Measurements from ENCODE around the gene GRWD1.

The GRWD1 gene

DNA sequence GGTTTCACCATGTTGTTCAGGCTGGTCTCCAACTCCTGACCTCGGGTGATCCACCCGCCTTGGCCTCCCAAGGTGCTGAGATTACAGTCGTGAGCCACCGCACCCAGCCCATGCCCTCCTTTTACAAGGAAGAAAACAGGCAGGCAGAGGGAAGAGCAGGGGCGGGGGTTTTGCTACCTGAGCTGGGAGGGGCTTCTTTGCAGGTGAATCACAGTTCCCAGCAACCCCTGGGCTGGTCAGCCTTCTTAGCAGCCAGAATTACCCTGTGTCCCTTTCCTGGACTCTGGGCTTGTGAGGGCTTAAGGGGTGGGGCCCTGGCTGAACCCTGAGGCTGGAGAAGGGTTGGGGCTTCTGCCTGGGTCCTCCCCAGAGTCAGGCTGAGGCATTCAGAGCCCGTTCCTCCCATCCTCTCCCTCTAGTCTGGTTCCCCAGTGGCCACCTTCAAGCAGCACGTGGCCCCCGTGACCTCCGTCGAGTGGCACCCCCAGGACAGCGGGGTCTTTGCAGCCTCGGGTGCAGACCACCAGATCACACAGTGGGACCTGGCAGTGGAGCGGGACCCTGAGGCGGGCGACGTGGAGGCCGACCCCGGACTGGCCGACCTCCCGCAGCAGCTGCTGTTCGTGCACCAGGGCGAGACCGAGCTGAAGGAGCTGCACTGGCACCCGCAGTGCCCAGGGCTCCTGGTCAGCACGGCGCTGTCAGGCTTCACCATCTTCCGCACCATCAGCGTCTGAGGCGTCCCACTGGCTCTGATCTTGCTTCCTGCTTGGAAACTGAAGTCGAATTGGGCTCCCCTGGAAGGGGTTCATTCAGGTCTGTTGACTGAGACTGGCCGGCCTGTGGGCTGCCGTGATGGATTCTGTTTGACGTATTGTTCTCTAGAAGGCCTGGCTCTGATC is 6.8 kb downstream of the GRWD1 start:
- H3K4me2 ChIP-seq (ENCODE audit: low read length) = no peak overlapping the region
- TF ChIP-seq, protein P1, sequence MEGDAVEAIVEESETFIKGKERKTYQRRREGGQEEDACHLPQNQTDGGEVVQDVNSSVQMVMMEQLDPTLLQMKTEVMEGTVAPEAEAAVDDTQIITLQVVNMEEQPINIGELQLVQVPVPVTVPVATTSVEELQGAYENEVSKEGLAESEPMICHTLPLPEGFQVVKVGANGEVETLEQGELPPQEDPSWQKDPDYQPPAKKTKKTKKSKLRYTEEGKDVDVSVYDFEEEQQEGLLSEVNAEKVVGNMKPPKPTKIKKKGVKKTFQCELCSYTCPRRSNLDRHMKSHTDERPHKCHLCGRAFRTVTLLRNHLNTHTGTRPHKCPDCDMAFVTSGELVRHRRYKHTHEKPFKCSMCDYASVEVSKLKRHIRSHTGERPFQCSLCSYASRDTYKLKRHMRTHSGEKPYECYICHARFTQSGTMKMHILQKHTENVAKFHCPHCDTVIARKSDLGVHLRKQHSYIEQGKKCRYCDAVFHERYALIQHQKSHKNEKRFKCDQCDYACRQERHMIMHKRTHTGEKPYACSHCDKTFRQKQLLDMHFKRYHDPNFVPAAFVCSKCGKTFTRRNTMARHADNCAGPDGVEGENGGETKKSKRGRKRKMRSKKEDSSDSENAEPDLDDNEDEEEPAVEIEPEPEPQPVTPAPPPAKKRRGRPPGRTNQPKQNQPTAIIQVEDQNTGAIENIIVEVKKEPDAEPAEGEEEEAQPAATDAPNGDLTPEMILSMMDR (IDR thresholded peaks at IDR 0.05) = no peak
- H3K4me3 ChIP-seq (ENCODE audit: low read depth, low read length) = no peak overlapping the region
- H3K36me3 ChIP-seq (ENCODE audit: control insufficient read depth, insufficient read depth, low read length) = no peaks in the 10 kb centered on the region
- no peaks in the 10 kb centered on the region for H3K4me1 ChIP-seq
- no peaks in the 10 kb centered on the region for H3K27me3 ChIP-seq (ENCODE audit: control insufficient read depth, insufficient read depth, low read length)
- H3K27ac ChIP-seq = no peak overlapping the region
- H3K9me3 ChIP-seq (ENCODE audit: control insufficient read depth, low read length) = no peaks in the 10 kb centered on the region
- H3K79me2 ChIP-seq = no peaks in the 10 kb centered on the region
- no peak overlapping the region for H3K9ac ChIP-seq
- H2AFZ ChIP-seq = no peak overlapping the region

DNA sequence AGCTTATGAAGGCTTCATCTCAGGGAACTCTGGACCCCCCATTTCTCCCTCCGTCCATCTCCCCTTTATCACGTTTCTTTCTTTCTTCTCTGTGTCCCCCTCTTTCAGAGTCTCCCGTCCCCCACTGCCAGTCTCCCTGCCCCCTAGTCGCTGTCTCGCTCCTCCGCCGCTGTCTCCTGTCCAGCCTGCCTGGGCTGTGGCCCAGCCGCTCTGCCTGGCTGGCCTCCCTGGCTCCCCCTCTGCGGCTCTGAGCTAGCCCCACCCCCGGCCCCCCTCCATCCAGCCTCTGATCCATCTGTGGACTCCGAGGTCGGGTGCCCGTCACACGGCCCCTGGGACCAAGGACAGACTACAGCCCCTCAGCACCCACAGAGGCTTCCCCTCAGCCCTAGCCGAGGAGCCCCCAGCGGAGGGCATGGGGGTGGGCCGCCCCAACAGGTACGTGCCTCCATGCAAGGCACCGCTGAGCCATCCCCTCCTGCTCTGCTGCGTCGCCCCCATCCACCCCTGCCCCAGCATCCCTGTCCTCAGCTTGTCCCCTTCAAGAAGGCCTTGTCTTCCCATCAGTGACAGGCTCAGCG is 8.5 kb downstream of the GRWD1 start:
- Histone ChIP-seq H3K4me2 (ENCODE audit: low read length) (no peak overlapping the region), H2AFZ (no peak overlapping the region), H3K36me3 (ENCODE audit: control insufficient read depth, insufficient read depth, low read length) (no peaks in the 10 kb centered on the region), H3K9ac (no peak overlapping the region), H3K79me2 (no peaks in the 10 kb centered on the region), H3K27me3 (ENCODE audit: control insufficient read depth, insufficient read depth, low read length) (no peaks in the 10 kb centered on the region), H3K9me3 (ENCODE audit: control insufficient read depth, low read length) (no peaks in the 10 kb centered on the region), H3K4me1 (no peaks in the 10 kb centered on the region), H3K27ac (no peak overlapping the region), H3K4me3 (ENCODE audit: low read depth, low read length) (no peak overlapping the region)
- TF ChIP-seq, protein P1 (IDR thresholded peaks at IDR 0.05) = no peak

DNA sequence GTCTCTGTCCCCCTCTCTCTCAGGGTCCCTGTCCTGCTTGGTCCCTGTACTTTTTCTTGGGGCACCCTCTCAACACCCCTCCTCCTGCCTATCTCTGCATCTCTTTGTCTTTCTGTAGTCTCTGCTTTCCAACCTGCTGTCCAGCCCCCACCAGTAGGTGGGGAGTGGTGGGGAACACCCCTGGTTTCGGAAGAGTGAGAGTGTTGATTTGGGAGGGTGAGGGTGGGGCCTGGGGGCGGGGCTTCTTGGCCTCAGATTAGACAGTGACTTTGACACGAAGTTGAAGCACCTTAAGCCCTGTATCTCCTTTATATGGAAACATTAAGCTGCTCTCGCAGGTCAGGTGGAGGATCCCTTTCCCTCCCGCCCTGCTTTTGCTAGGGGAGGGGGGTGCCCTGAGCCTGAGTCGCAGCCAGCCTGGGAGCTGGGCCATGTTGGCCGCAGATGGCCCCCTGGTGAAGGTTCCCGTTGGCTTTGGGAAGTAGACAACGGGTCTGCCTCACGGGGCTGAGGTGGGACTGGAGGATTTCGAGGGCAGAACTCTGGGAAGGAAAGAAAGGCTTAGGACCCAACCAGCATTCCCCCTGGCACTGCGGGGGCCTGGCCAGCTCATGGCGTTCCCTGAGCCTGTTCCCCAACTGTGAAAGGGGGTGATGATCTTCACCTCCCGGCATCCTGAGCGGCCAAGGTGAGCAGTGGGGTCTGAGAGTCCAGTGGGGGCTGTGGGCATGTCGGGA is 9.6 kb downstream of the GRWD1 start, which contains the start of gene KCNJ14:
Gene KCNJ14, plus strand, starts transcription at position 404 of the 737 bp plus-strand sequence. CDS start 6,151 bp downstream, outside the sequence.
- no peaks in the 10 kb centered on the region for H3K9me3 ChIP-seq (ENCODE audit: control insufficient read depth, low read length)
- no peak within 1 kb of the TSS for H3K27ac ChIP-seq
- no peak within 1 kb of the TSS for H3K4me3 ChIP-seq (ENCODE audit: low read depth, low read length)
- H3K79me2 ChIP-seq = no peaks in the 10 kb centered on the region
- H3K36me3 ChIP-seq (ENCODE audit: control insufficient read depth, insufficient read depth, low read length) = no peaks in the 10 kb centered on the region
- H3K9ac ChIP-seq = no peak within 1 kb of the TSS
- no peak within 1 kb of the TSS for H2AFZ ChIP-seq
- H3K4me1 ChIP-seq = no peaks in the 10 kb centered on the region
- no peaks in the 10 kb centered on the region for H3K27me3 ChIP-seq (ENCODE audit: control insufficient read depth, insufficient read depth, low read length)
- TF ChIP-seq, protein P1 (IDR thresholded peaks at IDR 0.05) = no peak
- no peak within 1 kb of the TSS for H3K4me2 ChIP-seq (ENCODE audit: low read length)

DNA sequence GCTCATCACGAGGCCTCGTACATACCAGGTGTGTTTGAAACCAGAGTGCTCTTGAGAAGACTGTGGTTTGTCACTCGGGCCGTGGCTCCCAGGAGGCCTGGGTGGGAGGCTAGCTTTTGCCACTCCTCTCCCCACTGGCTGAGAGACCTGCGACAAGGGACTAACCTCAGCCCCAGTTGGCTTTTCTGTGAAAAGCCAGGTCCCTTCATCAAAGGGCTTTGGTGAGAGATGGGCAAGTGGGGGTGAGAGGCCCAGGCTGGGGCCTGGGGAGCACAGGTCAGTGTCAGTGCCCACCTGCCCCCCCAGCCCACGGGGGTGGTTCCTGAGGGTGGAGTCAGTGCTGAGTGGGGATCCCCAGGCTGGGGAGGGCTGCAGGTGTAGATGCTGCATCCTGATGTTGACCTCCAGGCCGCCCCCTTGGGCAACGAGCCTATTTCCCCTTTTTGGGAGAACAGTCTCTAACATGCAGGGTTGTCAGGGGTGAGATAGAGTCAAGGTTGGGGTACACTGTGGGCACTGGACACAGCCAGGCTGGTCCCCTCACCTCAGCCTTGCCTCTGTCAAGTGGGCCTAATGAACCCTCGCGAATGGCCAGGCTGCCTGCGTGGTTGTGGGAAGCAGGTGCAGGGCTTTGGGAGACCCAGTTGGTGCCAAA is 10.3 kb downstream of the GRWD1 start:
- TF ChIP-seq, protein P1 (IDR thresholded peaks at IDR 0.05) = no peak
- H3K27ac ChIP-seq = no peak overlapping the region
- no peaks in the 10 kb centered on the region for H3K36me3 ChIP-seq (ENCODE audit: control insufficient read depth, insufficient read depth, low read length)
- H3K4me1 ChIP-seq = no peaks in the 10 kb centered on the region
- H3K9ac ChIP-seq = no peak overlapping the region
- H3K9me3 ChIP-seq (ENCODE audit: control insufficient read depth, low read length) = no peaks in the 10 kb centered on the region
- H3K4me3 ChIP-seq (ENCODE audit: low read depth, low read length) = no peak overlapping the region
- no peak overlapping the region for H2AFZ ChIP-seq
- H3K27me3 ChIP-seq (ENCODE audit: control insufficient read depth, insufficient read depth, low read length) = no peaks in the 10 kb centered on the region
- H3K79me2 ChIP-seq = no peaks in the 10 kb centered on the region
- no peak overlapping the region for H3K4me2 ChIP-seq (ENCODE audit: low read length)

All from parathyroid adenoma (tissue), 2 donors.